ENCODE data around the gene PRH2. TPM values are rescaled to one million over a fixed set of nuclear protein-coding genes. Genes with fewer than 3 reads are reported as not detected.

The PRH2 gene
- total RNA-seq: not detected

GRCh38 chr12:10928746-10929286, at the start of gene PRH2:
TSS of gene PRH2 (plus strand) at chr12:10929236. CDS start at chr12:10929274, 38 bp downstream.
- no peak for TF ChIP-seq CTCF (IDR thresholded peaks at IDR 0.05; ENCODE audit: low read depth)

- TF ChIP-seq CTCF (IDR thresholded peaks at IDR 0.05; ENCODE audit: low read depth): no peak
These were observed 44.8 kb upstream of the PRH2 start, which contains the start of gene PRH1 for GRCh38 chr12:10884086-10884725. TSS of gene PRH1 (minus strand) at chr12:10884255. CDS start at chr12:10884217, 38 bp downstream.

GRCh38 chr12:10889226-10889625, 39.8 kb upstream of the PRH2 start:
- no peak for TF ChIP-seq CTCF (IDR thresholded peaks at IDR 0.05; ENCODE audit: low read depth)

- no peak for TF ChIP-seq CTCF (IDR thresholded peaks at IDR 0.05; ENCODE audit: low read depth)
These were observed 37.1 kb upstream of the PRH2 start for GRCh38 chr12:10891937-10892336.

GRCh38 chr12:10896854-10897253, 32.2 kb upstream of the PRH2 start:
- TF ChIP-seq CTCF (IDR thresholded peaks at IDR 0.05; ENCODE audit: low read depth): no peak

GRCh38 chr12:10900530-10900929, 28.5 kb upstream of the PRH2 start:
- TF ChIP-seq CTCF (IDR thresholded peaks at IDR 0.05; ENCODE audit: low read depth): no peak

GRCh38 chr12:10900972-10901371, 28.1 kb upstream of the PRH2 start:
- no peak for TF ChIP-seq CTCF (IDR thresholded peaks at IDR 0.05; ENCODE audit: low read depth)

Measured in subcutaneous adipose tissue (tissue), 4 donors.